ENCODE data around the gene TAF4.

Gene TAF4

DNA sequence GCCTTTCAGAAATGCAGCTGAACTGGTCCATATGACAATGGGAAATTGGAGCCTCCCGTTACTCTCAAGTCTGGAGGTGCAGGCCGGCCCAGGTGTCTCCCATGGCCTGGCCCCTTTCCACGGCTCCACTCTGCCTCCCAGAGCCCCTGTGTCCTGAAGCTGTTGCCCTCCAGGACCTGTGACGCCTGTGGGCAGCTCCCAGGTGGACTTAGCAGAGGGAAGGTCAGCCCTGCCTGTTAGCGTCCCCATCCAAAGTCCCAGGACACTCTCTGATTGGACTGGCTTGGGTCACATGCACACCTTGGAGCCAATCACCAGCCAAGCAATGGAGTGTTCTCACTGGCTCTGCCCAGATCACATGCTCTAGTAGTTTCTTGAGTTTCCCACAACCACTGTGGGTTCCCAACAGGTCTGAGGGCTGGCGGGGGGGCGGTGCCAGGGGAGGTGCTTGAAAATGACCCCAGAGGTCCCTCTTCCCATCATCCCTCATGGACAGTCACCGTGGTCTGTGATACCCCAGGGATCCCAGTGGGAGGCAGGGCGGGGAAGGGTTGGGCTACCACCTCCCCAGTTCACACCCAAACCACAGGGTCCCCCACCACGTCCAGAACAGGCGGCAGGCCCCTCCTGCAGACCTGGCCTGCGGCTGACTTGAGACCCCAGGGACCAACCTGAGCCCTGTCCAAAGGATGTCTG lies 135.6 kb downstream of the TAF4 start:
- TF ChIP-seq, protein P1, sequence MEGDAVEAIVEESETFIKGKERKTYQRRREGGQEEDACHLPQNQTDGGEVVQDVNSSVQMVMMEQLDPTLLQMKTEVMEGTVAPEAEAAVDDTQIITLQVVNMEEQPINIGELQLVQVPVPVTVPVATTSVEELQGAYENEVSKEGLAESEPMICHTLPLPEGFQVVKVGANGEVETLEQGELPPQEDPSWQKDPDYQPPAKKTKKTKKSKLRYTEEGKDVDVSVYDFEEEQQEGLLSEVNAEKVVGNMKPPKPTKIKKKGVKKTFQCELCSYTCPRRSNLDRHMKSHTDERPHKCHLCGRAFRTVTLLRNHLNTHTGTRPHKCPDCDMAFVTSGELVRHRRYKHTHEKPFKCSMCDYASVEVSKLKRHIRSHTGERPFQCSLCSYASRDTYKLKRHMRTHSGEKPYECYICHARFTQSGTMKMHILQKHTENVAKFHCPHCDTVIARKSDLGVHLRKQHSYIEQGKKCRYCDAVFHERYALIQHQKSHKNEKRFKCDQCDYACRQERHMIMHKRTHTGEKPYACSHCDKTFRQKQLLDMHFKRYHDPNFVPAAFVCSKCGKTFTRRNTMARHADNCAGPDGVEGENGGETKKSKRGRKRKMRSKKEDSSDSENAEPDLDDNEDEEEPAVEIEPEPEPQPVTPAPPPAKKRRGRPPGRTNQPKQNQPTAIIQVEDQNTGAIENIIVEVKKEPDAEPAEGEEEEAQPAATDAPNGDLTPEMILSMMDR (conservative IDR thresholded peaks at IDR 0.05; ENCODE audit: low read depth, low read length), result no peak
- DNase-seq (ENCODE audit: low read depth), result no peak
- H3K4me3 ChIP-seq (ENCODE audit: low read length), result no peak overlapping the region

DNA sequence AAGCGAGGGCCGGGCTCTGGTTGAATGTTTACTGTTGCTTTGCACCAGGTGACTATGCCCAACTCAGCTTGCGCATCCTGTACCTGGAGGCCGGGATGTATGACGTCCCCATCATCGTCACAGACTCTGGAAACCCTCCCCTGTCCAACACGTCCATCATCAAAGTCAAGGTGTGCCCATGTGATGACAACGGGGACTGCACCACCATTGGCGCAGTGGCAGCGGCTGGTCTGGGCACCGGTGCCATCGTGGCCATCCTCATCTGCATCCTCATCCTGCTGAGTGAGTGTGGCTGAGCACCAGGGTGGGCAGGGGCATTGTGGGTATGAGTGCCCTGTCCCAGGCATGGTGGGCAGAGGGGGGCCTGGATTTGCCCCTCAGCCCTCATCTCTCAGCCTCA lies 136.1 kb downstream of the TAF4 start:
- TF ChIP-seq, protein P1 (conservative IDR thresholded peaks at IDR 0.05; ENCODE audit: low read depth, low read length), result no peak
- DNase-seq (ENCODE audit: low read depth), result no peak
- no peak overlapping the region for H3K4me3 ChIP-seq (ENCODE audit: low read length)

DNA sequence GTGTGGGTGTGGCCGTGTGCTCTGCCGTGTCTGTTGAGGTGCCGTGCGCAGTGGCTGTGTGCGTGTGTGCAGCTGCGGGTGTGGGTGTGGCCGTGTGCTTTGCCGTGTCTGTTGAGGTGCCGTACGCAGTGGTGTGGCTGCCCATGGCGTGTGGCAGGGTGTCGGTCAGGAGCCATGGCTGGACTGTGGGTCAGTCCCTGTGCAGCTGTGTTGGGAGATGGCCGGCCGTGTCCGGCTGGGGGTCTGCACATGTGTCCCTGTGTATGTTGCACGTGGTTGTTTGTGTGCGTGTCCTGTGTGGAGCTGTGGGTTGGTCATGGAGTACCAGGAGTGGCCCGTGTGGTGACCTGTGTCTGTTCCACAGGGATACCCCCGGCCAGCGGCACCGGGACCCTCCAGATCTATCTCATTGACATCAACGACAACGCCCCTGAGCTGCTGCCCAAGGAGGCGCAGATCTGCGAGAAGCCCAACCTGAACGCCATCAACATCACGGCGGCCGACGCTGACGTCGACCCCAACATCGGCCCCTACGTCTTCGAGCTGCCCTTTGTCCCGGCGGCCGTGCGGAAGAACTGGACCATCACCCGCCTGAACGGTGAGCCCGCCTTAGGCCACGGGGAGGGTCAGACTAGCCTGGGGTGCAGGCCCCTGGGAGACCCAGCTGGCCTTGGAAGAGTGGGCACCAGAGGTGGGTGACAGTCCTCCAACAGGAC lies 137.7 kb downstream of the TAF4 start:
- no peak for DNase-seq (ENCODE audit: low read depth)
- TF ChIP-seq, protein P1 (conservative IDR thresholded peaks at IDR 0.05; ENCODE audit: low read depth, low read length), result no peak
- H3K4me3 ChIP-seq (ENCODE audit: low read length), result no peak overlapping the region

DNA sequence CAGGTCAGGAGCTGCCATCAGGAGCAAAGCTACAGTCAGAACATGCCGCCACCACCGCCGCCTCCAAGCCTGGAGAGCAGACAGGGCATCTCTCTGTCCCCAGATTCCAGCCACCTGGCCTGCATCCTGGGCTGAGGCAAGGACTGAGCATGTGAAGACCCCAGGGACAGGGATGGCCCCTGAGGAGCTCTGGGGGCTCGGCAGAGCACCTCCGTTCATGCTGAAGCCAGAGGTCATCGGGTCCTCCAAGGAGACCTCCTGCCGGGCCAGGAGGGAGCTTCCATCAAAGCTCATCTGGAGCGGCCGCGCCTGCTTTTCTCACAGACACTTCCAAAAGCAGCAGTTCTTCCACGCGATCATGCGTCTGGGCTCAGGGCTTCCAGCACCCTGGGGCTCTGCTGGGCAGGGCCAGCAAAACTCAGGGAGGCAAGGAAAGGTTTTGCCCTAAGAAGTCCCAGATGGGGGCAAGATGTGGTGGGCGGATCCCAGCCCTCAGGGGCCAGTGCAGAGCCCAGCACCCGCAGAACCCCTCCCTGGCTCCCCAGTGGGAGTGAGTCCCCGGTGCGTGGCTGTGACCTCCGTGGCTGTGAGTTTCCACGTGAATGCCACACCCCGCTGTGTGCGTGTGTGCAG lies 138.4 kb downstream of the TAF4 start:
- no peak for DNase-seq (ENCODE audit: low read depth)
- TF ChIP-seq, protein P1 (conservative IDR thresholded peaks at IDR 0.05; ENCODE audit: low read depth, low read length), result no peak
- no peak overlapping the region for H3K4me3 ChIP-seq (ENCODE audit: low read length)

DNA sequence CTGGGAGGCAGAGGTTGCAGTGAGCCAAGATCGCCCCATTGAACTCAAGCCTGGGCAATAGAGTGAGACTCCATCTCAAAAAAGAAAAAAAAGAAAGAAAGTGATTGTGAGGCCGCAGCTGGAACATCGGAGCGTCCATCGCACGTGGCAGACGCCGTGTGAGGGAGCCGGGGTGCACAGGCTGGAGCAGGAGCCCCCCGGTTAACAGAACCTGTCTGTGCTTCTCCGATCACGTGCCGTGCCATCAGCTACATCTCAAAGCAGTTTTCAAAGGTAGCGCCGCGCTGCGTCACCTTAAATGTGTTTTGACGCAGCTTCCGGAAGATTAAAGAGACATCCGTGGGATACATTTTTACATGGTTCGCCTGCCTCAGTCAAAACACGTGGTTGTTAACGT lies 138.9 kb downstream of the TAF4 start:
- TF ChIP-seq, protein P1 (conservative IDR thresholded peaks at IDR 0.05; ENCODE audit: low read depth, low read length), result no peak
- H3K4me3 ChIP-seq (ENCODE audit: low read length), result no peak overlapping the region
- no peak for DNase-seq (ENCODE audit: low read depth)

DNA sequence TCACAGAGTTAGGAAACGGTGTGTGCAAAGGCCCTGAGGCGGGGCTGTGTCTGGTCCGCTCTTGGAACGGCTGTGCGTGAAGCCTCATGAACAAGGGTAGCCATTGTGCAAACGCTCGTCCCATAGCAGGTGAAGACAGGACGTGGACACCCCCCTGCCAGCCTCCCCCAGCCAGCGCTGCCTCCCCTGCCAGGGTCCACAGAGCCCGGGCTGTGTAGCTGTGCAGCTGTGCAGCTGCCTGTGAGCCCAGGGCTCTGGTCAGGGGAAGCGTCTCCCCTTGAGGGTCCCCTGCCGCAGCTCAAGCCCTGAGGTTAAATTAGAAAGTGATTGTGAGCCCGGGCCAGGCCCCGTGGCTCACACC lies 139.4 kb downstream of the TAF4 start:
- TF ChIP-seq, protein P1 (conservative IDR thresholded peaks at IDR 0.05; ENCODE audit: low read depth, low read length), result no peak
- DNase-seq (ENCODE audit: low read depth), result no peak
- H3K4me3 ChIP-seq (ENCODE audit: low read length), result no peak overlapping the region

All from retinal pigment epithelial cell (primary cell).